DND-41 (cell line): Measurements from ENCODE around the gene OR14J1.
"Not testable (repeated sequence)": the region's sequence is repeated elsewhere in the genome, so short reads cannot be mapped to it uniquely, and the experiment has no call there.

Experiments
- ATAC-seq: fragments of 200-7000 bp; cut with Tn5 transposase; 3 replicates; pipeline ENCODE4 v1.9.1; 2021; ENCODE audit warnings: low read depth; ENCODE audit not compliant: insufficient read depth
- DNase-seq: peaks from one replicate; pipeline ENCODE4 v3.0.0-alpha.2; 2020
- H2AFZ ChIP-seq: 2 replicates; pipeline ENCODE4 v1.6.0; 2012; ENCODE audit warnings: low read depth, low read length
- H3K27ac ChIP-seq: 2 replicates; pipeline ENCODE4 v1.5.1; 2012; ENCODE audit warnings: low read length, inconsistent platforms
- H3K27me3 ChIP-seq: fragments of 200-600 bp; sonication (generic); 2 replicates; pipeline ENCODE4 v1.6.0; 2012; ENCODE audit warnings: low read length, mild to moderate bottlenecking, inconsistent platforms; ENCODE audit not compliant: insufficient read depth, poor library complexity
- H3K36me3 ChIP-seq: 2 replicates; pipeline ENCODE4 v1.5.1; 2012; ENCODE audit warnings: low read length, inconsistent platforms; ENCODE audit not compliant: insufficient read depth
- H3K4me1 ChIP-seq: 2 replicates; pipeline ENCODE4 v1.5.1; 2012; ENCODE audit warnings: mild to moderate bottlenecking, low read length; ENCODE audit not compliant: insufficient read depth
- H3K4me2 ChIP-seq: 2 replicates; pipeline ENCODE4 v1.6.0; 2012; ENCODE audit warnings: mild to moderate bottlenecking, moderate library complexity, low read length, inconsistent platforms; ENCODE audit not compliant: insufficient read depth
- H3K4me3 ChIP-seq, 2 experiments: fragments of 200-600 bp in 1 of 2; shearing (Covaris generic) in 1 of 2; 2 replicates each; pipeline ENCODE4 v1.5.1; 2012 to 2016; ENCODE audit warnings: inconsistent platforms in 2 of 2, low read length in 2 of 2, mild to moderate bottlenecking in 2 of 2, low read depth in 1 of 2, moderate library complexity in 1 of 2
- H3K79me2 ChIP-seq: 2 replicates; pipeline ENCODE4 v1.6.0; 2012; ENCODE audit warnings: low read length, inconsistent platforms; ENCODE audit not compliant: insufficient read depth
- H3K9ac ChIP-seq: 2 replicates; pipeline ENCODE4 v1.6.0; 2012; ENCODE audit warnings: low read depth, mild to moderate bottlenecking, inconsistent platforms, low read length, moderate library complexity
- H3K9me3 ChIP-seq: 2 replicates; pipeline ENCODE4 v1.5.1; 2012; ENCODE audit warnings: low read length, moderate library complexity, mild to moderate bottlenecking, inconsistent platforms; ENCODE audit not compliant: insufficient read depth, severe bottlenecking
- H4K20me1 ChIP-seq: 2 replicates; pipeline ENCODE4 v1.6.0; 2012; ENCODE audit warnings: low read length; ENCODE audit not compliant: insufficient read depth
- CTCF ChIP-seq: IDR thresholded peaks from 2 replicates; pipeline ENCODE4 v1.5.1; 2012; ENCODE audit warnings: borderline replicate concordance, low read length, moderate library complexity, mild to moderate bottlenecking; ENCODE audit not compliant: poor library complexity, severe bottlenecking; ENCODE audit errors: extremely low read depth
- EZH2 ChIP-seq: IDR thresholded peaks from 3 replicates; pipeline ENCODE4 v1.6.1; 2012; ENCODE audit warnings: borderline replicate concordance, low read depth, mild to moderate bottlenecking, moderate library complexity, low read length, inconsistent platforms; ENCODE audit not compliant: severe bottlenecking

OR14J1 gene

GRCh38 chr6:29319931-29320330, 18.4 kb downstream of the OR14J1 start:
- no peaks in the 10 kb centered on the region for H3K4me1 ChIP-seq
- H2AFZ ChIP-seq: no peak overlapping the region
- DNase-seq (no peak), ATAC-seq (no peak)
- H4K20me1 ChIP-seq: no peaks in the 10 kb centered on the region
- H3K9me3 ChIP-seq: no peaks in the 10 kb centered on the region
- H3K4me2 ChIP-seq: no peak overlapping the region
- no peak overlapping the region for H3K27ac ChIP-seq
- H3K79me2 ChIP-seq: no peaks in the 10 kb centered on the region
- no peak for TF ChIP-seq EZH2
- no peak for TF ChIP-seq CTCF
- no peaks in the 10 kb centered on the region for H3K27me3 ChIP-seq
- H3K36me3 ChIP-seq: no peaks in the 10 kb centered on the region
- no peak overlapping the region for H3K4me3 ChIP-seq
- H3K9ac ChIP-seq: no peak overlapping the region

- ATAC-seq, H3K36me3 ChIP-seq, H3K79me2 ChIP-seq, H3K9ac ChIP-seq, DNase-seq, H3K4me1 ChIP-seq, H3K9me3 ChIP-seq, H4K20me1 ChIP-seq, H3K4me2 ChIP-seq, H2AFZ ChIP-seq, H3K27ac ChIP-seq, H3K27me3 ChIP-seq, H3K4me3 ChIP-seq: not testable (repeated sequence)
Measured at GRCh38 chr6:29323332-29323731, 21.8 kb downstream of the OR14J1 start.

GRCh38 chr6:29325777-29326176, 24.3 kb downstream of the OR14J1 start:
- Histone ChIP-seq H3K9me3 (no peaks in the 10 kb centered on the region), H2AFZ (no peak overlapping the region)
- TF ChIP-seq CTCF (no peak), EZH2 (no peak)

GRCh38 chr6:29332676-29333075, 31.2 kb downstream of the OR14J1 start:
- Histone ChIP-seq H3K9me3 (no peaks in the 10 kb centered on the region), H3K27ac (no peak overlapping the region), H3K9ac (no peak overlapping the region), H3K27me3 (no peaks in the 10 kb centered on the region), H2AFZ (no peak overlapping the region), H3K4me3 (no peak overlapping the region), H3K36me3 (no peaks in the 10 kb centered on the region), H3K4me1 (no peaks in the 10 kb centered on the region), H3K4me2 (no peak overlapping the region), H4K20me1 (no peaks in the 10 kb centered on the region), H3K79me2 (no peaks in the 10 kb centered on the region)
- no peak for TF ChIP-seq EZH2
- TF ChIP-seq CTCF: no peak
- DNase-seq (no peak), ATAC-seq (no peak)

More at GRCh38 chr6:29325777-29326176, 24.3 kb downstream of the OR14J1 start:
- no peaks in the 10 kb centered on the region for H4K20me1 ChIP-seq
- ATAC-seq (no peak), DNase-seq (no peak)
- H3K27me3 ChIP-seq: no peaks in the 10 kb centered on the region
- no peak overlapping the region for H3K27ac ChIP-seq
- H3K79me2 ChIP-seq: no peaks in the 10 kb centered on the region
- H3K4me2 ChIP-seq: no peak overlapping the region
- H3K4me1 ChIP-seq: no peaks in the 10 kb centered on the region
- no peak overlapping the region for H3K9ac ChIP-seq
- H3K36me3 ChIP-seq: no peaks in the 10 kb centered on the region
- no peak overlapping the region for H3K4me3 ChIP-seq
